Cardiac septum (tissue), 1 donor: ENCODE results near the gene PABPN1. TPM values are rescaled to one million over a fixed set of nuclear protein-coding genes. Genes with fewer than 3 reads are reported as not detected.

Experiments
- DNase-seq: peaks from one replicate; pipeline ENCODE4 v3.0.0-alpha.2; 2020; ENCODE audit warnings: low spot score
- intact Hi-C: fragments of 100-400 bp; cut with DNase I; formaldehyde crosslinking; loops from one replicate; pipeline ENCODE4 v1.14.0; 2022
- total RNA-seq: library from RNA; stranded (reverse); fragmentation: NEBNext Ultra II Directional; extraction: Animal tissue kit (Norgen Biotek cat#: 25700); gene quantifications from one replicate; pipeline ENCODE4 v1.2.1, GENCODE V29; 2021
- donor health status: DM: no; HTN: no; CAD: no.

The PABPN1 gene
- total RNA-seq, 1 donor from 2014 or later, result 82.9 TPM

DNA sequence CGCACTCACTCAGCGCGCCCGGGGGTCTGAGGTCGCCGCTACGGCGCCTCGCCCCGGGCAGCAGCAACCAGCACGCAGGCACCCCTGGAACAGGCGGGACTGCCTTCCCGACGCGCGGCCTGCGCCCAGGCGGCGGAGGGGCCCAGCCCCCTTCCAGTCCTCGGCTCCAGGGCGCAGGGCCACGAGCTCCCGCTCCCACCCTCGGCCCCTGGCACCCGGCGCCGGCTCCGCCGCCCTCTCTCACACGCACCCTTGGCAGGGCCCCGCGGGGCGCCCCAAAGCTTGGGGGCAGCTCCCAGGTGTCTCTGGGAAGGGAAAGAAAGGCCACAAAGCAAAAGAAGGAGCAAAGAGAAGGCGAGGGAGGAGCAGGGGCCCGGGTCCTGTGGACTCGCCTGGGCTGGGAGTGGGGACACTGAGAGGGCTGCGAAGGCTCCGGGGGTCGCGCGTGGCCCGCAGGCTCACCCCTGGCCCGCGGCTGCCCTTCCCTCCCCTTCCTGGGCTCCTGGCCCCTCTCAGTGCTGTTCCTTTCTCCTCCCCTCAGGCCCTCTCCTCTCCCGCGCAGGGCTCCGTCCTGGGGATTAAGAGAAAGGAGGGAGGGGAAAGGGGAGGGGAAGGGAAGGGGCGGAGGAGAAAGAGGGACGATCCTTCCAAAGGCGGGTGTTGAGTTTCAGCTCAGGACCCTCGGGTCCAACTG, 44.6 kb downstream of the PABPN1 start:
- DNase-seq, result no peak
- intact Hi-C loops, result loop anchor here (10.0 kb wide), 1 partner anchor 101 kb away; no protein-coding TSS in a partner anchor

DNA sequence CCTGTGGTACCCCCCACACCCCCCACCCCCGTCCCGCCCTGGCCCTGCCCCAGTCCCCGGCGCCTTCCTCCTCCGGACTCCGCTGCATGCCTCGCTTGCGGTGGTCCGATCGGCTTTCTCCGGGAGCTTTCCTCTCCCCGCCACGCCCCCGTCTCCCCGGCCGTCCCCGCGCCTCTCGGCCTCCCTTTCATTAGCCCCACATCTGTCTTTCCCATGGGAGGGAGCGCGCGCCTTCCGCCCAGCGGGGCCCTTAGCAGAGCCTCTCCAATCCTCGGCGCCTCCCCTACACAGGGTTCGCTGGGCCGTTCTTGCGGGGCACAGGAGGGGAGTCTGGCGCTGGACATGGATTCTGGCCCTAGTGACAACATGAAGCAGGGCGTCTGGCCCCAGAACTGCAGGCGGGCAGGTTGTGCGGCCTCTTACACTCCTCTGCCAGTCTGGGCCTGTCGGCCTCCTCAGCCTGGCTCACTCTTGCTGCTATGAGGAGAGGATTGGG, 45.2 kb downstream of the PABPN1 start:
- intact Hi-C loops, result loop anchor here (10.0 kb wide), 1 partner anchor 102 kb away; no protein-coding TSS in a partner anchor
- no peak for DNase-seq

DNA sequence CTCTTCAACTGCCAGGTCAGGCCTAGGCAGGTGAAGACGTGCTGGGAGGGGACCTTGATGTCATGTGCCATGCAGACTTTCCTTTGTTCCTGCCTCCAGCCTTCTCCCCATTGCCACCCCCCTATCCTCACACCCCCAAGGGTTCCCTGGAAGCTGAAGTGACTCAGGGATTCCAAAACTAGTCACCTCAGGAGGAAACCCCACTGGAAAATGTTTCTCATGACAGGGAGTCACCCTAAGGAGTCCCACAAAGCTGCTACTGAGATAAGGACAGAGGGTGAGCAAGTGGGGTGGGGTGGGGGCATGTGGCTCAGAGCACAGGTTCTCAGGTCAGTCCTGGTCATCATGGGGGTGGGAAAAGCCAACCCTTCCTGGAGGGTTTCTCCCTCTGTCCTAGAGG, 49.0 kb downstream of the PABPN1 start:
- intact Hi-C loops, result no loop called here

DNA sequence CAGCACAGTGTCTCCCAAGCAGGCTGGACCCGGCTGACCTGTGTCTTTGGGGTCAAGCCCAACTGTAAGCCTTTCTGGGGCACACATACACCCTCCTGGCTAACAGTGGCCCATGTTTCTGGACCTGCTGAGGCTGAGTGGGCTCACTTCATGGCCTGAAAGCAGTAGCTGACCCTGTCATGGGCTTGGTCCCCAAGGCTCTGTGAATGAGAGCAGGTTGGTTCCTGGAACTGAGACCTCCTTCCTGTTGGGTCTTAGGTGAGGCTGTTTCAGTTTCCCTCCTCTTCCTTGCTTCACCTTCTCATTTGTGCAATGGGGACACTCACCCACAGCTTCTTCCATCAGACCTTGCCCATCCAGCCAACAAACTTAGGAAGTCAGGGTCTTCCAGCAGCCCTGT, 50.6 kb downstream of the PABPN1 start:
- DNase-seq, result no peak
- intact Hi-C loops, result no loop called here

More for the DNA sequence above, 49.0 kb downstream of the PABPN1 start:
- DNase-seq, result no peak

DNA sequence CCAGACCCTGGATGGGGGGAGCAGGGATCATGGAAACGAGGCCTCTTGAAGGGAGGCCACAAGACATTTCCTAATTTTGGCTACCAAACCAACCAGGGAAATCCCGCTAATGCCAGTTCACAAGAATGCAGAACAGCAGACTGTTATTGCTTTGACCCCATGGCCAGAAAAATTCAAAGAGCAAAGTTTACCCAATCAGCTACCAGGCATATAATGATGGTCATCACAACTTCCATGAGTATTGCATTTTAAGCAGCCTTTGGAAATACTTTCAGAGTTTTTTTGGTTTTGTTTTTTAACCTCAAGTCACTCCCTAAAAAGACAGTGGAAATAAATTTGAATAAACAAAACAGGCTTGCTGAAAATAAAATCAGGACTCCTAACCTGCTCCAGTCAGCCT, 51.3 kb downstream of the PABPN1 start, which contains the start of gene IL25:
Gene IL25 (plus strand): TSS at position 301 of the 400 bp plus-strand sequence.
- intact Hi-C loops, result no loop called here
- no peak for DNase-seq

DNA sequence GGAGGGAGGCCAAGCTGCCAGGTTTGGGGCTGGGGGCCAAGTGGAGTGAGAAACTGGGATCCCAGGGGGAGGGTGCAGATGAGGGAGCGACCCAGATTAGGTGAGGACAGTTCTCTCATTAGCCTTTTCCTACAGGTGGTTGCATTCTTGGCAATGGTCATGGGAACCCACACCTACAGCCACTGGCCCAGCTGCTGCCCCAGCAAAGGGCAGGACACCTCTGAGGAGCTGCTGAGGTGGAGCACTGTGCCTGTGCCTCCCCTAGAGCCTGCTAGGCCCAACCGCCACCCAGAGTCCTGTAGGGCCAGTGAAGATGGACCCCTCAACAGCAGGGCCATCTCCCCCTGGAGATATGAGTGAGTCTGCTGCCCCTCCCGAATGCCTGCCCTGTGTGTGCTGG, 51.8 kb downstream of the PABPN1 start:
- DNase-seq, result no peak

More for the DNA sequence above, 51.8 kb downstream of the PABPN1 start:
- intact Hi-C loops, result no loop called here

Other genes with a start within 250 kb of the PABPN1 start
- gene ACIN1, start 226.3 kb upstream of the PABPN1 start, total RNA-seq, result 72.4 TPM
- 28.9 TPM for gene C14orf119, start 226.0 kb upstream of the PABPN1 start, total RNA-seq
- gene CIROP, start 216.5 kb upstream of the PABPN1 start, total RNA-seq, result not detected
- gene CEBPE, start 202.2 kb upstream of the PABPN1 start, total RNA-seq, result not detected
- gene SLC7A8, start 137.8 kb upstream of the PABPN1 start, total RNA-seq, result 4.4 TPM
- gene RNF212B, start 83.5 kb upstream of the PABPN1 start, total RNA-seq, result not detected
- 9.0 TPM for gene HOMEZ, start 35.3 kb upstream of the PABPN1 start, total RNA-seq
- 6.2 TPM for gene PPP1R3E, start 18.6 kb upstream of the PABPN1 start, total RNA-seq
- 48.2 TPM for gene BCL2L2, start 14.6 kb upstream of the PABPN1 start, total RNA-seq
- 10.6 TPM for gene SLC22A17, start 31.4 kb downstream of the PABPN1 start, total RNA-seq
- 3.7 TPM for gene EFS, start 43.7 kb downstream of the PABPN1 start, total RNA-seq
- not detected for gene IL25, start 51.4 kb downstream of the PABPN1 start, total RNA-seq
- gene CMTM5, start 55.6 kb downstream of the PABPN1 start, total RNA-seq, result not detected
- 170 TPM for gene MYH6, start 86.8 kb downstream of the PABPN1 start, total RNA-seq
- gene MYH7, start 114.2 kb downstream of the PABPN1 start, total RNA-seq, result 13,582 TPM
- gene NGDN, start 148.2 kb downstream of the PABPN1 start, total RNA-seq, result 16.2 TPM
- gene ZFHX2, start 230.3 kb downstream of the PABPN1 start, total RNA-seq, result 1.3 TPM
- gene THTPA, start 234.8 kb downstream of the PABPN1 start, total RNA-seq, result 17.5 TPM
- 12.8 TPM for gene AP1G2, start 246.3 kb downstream of the PABPN1 start, total RNA-seq